ENCODE measurements around the gene HOXB8.

Gene HOXB8

DNA sequence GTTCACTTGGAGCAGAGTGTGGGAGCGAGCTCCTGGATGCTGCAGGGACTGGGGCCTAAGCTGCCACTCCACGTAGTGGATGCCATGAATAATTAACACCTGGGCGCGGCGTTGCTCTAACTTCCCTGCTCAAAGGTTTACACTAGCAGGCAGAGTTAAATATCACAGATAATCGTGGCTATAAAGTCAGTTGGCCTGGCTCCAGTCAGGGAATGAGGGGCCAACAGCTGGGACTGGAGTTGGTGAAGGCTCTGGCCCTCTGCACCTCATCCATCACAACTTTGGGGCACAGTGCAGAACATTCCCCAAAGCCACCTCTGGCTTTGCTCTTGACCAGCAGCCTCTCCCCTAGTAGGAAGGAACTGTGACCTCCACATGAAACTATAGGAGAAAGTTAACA lies 47.9 kb downstream of the HOXB8 start:
- no peak for DNase-seq

DNA sequence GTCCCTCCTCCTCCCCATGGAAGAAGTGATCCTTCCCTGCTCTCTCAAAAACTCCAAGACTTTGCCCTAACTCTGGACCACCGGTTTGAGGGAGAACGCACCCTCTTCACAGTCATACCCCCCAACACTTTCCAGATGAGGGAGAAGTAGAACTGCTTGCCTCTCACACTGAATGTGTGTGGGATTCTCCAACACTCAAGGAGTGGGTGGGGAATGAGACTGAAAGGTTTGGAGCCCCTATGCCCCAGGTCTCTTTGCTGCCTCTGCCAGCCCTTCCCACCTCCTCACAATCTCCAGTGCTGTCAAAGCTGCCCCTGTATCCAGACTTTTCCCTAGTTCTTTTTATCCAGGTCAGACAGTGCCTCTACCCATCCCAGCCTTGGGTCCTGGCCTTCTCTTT lies 48.4 kb downstream of the HOXB8 start:
- DNase-seq: no peak

DNA sequence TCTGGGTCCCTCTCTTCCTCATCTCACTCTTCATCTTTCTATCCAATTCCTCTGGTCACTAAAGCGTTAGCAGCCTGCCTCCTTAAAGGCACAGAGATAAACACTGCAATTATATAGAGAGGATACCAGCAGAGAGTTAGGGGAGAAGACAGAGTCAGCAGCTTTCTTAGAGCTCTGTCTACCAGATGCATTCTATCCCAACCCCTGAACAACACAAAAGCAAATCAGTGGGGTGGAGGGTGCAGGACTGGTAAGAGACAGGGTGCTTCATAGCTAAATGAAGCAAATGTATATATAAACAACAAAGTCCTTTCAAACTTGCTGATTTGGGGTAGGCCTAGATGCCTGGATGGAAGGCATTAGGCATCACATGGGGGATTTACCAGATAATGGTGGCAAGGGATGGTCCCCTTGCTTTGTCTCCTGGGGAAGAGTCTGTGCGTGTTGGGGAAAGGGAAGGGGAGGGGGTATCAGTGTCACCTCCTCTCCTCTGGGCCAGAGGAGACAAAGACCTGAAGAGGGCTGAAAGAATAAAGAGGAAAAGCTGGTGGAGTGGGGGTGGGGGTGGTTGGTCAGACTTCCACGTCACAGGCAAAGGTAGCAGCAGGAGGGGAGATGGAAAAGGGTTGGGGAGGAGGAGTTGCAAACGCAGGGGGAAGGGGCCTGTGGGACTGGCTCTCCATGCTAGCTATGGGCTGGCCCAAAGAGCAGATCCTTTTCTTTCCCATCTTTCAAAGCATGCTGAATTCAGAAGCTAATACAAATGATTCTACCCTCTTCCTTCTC lies 49.0 kb downstream of the HOXB8 start:
- no peak for DNase-seq

DNA sequence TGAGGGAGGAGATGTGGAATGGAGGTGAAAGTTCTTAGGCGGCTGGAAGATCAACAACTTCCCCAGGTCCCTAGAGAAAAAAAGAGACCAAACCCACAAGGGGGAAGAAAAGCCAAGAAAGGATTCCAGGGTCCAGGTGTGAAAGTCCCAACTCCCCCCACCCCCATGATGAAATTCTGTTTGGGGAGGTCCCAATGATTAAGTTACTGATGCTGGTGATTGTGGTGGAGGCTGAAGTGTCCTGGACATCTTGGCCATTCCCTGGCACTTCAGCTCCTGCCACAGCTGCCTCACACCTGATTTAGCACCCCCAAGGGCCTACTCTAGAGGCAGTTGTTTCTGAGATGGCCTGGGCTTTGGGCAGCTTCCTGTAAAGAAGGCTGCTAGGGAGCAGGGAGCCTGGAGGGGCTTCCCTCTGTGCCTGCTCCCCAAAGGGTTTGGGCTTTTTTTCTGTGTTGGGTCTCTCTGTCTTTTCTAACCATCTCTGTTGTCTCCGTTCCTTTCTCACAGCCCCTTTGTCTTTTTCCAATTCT lies 50.0 kb downstream of the HOXB8 start:
- no peak for DNase-seq

DNA sequence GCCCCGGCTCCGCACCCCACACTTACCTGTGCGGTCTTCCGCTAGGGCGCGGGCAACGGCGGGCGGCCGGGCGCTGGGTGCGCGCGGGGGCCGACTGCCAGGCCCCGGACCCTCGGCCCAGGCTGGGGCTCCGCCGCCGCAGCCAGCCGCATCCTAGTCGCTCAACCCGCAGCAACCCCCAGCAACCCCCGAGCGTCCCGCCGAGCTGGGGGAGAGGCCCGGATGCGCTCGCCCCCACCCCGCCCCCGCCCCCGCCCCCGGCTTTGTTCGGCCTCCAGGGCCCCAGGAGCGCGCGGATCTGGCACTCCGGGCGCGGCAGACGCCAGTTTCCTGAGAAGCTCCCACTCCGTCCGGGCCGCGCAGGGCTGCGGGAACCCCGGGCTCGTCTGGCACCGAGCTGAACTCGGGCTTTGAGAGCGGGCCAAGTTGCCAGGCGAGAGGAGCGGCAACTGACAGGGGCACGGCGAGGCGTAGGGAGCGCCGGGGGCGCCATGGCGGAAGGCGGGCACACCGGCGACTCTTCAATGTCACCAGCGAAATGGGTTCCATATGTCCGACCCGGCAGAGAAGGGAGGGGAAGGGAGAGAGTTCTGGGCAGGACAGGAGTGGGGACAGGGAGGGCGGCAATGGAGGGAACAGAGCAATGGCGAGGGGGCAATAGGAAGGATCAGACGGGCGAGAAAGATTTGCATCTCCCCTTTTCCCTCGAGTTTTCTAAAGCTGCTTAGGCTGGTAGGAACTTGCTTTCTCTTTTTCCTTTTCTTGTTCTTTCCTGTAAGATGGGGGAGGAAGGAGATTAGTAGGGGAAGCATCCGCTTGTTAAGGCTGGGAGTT lies 50.7 kb downstream of the HOXB8 start:
- no peak for DNase-seq

DNA sequence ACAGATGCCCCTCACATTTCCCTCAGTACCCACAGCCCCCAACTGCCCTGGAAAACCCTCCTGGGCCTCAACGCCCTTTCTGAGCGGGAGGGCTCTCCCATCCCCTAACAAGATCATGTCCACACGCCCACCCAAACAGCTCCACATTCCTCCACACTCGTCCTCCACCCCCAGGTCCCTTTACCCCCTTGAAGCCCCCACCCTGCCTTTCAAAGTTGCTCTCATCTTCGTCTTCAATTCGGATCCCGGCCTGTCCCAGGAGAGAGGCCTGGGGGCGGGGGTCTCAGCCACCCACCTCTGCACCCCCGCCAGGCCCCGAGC lies 51.3 kb downstream of the HOXB8 start:
- DNase-seq: no peak

DNA sequence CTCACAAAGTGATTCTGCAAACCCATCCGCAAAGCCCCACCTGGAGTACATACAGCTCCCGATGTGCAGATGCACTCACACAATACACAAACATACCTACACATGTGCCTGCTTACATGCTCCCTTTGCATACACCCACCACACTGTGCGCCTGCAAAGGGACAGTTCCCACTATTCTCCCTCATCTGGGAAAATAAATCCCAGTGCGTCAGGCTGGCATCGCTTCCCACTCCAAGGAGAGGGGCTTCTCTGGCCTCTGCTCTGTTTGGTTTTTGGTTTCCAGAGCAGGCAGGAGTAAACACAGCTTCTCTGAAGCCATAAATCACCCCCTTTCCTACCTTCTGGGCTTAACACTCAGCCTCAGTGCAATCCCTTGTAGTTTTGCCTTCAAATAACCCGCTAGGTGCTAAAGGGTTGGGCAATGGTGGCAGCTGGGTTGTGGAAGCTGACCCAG lies 51.7 kb downstream of the HOXB8 start:
- DNase-seq: no peak

DNA sequence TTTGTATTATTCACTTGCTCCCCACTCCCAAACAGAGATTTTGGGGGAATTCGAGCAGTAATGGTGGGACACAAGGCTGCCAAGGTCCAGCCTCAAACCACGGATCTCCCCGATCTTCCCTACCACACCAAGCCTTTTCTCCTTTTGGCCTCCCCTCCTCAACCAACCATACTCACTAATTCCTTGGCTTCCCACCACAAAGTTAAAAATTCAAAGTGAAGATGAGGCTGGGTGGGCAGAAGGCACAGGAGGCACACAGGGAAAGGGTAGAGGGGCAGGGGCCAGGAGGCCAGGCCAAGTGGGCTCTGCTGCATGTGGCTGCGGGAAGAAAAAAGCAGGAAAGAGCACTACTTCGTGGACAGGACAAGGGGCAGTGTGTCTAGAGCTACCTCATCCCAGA lies 52.2 kb downstream of the HOXB8 start:
- no peak for DNase-seq
